Fibroblast of peridontal ligament (primary cell): Measurements from ENCODE around the gene VSIR.

Source experiments
- DNase-seq: peaks from one replicate; pipeline ENCODE4 v3.0.0-alpha.2; 2010; ENCODE audit errors: extremely low read depth

VSIR gene

DNA sequence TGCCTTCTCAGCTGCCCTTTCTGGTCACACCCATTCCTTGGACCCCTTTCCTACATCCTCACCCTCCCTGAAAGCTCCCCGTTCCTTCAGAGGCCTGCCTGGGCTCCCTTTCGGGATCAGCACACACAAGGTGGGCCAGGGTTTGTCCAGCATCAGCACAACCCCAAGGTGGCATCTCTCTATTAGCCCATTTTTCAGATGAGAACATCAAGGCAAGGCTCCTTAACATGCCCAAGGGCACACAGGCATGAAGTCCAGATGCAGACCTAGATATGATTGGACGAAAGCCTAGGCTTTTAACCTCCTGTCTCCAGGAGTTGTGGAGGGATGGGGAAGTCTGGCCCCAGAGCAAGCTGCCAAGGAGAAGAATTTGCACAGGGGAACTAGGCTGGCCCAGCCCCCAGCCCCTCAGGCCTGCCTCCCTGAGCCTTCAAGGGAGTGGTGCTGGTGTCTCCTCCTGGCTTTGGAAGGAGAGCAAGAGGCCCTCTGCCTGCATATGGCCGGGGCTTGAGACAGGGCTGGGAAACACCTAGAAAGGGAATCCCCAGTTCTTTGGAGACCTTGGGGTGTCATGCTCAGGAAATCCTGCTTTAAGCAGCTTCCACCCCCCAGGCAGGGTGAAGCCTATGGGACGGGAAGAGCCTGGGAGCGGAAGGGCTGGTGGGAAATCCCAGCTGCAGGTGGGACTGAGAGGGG, 9.0 kb upstream of the VSIR start:
- no peak for DNase-seq

- no peak for DNase-seq
Observed at GRCh38 chr10:71780719-71781118, 7.4 kb upstream of the VSIR start.

GRCh38 chr10:71780156-71780555, 6.8 kb upstream of the VSIR start:
- no peak for DNase-seq

GRCh38 chr10:71779641-71780040, 6.3 kb upstream of the VSIR start:
- no peak for DNase-seq

DNA sequence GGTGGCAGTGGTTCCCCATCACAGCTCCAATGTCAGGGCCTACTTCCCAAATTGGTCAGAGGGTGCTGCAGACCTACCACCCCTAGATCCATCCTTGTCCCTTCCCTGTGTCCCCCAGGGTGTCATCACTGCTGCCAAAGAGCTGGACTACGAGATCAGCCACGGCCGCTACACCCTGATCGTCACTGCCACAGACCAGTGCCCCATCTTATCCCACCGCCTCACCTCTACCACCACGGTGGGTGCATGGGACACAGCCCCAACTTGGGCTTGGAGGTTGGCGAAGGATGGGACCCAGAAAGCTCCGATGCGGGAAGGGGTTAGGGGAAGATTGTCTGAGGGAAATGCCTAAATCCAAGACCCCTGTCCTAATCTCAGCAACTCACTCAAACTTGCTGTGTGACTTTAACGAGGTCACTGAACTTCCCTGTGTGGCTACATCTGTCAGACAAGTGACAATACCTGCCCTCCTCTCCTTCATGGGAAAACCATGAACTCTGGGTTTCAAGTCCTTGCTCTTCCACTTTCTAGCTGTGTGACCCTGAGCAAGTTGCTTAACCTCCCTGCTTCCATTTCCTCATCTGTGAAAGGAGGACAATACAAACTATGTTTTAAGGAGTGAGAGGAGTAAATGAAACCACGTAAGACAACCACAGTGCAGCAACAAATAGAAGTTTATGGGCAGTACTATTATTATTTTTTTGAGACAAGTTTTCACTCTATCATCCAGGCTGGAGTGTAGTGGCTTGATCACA, 4.9 kb upstream of the VSIR start:
- no peak for DNase-seq

GRCh38 chr10:71777213-71777985, 4.1 kb upstream of the VSIR start:
- DNase-seq, result no peak

DNA sequence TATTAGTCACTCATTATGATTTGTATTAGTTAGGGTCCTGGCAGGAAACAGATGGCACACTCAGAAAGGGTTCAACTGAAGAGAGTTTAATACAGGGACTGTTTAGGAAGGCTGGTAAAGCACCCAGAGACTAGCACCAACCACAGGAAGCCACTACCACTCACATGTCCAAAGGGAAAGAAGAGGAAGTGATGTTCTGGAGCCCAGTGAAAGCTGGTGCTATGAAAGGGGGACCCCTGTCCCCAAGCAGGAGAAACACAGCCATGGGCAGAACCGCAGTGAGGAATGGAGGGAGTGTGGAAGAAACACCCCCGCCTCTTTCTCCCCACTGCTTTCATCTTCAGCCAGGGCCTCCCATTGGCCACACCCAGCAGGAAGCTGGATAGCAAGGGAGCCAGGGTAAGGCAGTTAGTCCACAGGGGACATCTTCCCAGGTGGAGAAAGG, 3.2 kb upstream of the VSIR start:
- DNase-seq, result no peak

DNA sequence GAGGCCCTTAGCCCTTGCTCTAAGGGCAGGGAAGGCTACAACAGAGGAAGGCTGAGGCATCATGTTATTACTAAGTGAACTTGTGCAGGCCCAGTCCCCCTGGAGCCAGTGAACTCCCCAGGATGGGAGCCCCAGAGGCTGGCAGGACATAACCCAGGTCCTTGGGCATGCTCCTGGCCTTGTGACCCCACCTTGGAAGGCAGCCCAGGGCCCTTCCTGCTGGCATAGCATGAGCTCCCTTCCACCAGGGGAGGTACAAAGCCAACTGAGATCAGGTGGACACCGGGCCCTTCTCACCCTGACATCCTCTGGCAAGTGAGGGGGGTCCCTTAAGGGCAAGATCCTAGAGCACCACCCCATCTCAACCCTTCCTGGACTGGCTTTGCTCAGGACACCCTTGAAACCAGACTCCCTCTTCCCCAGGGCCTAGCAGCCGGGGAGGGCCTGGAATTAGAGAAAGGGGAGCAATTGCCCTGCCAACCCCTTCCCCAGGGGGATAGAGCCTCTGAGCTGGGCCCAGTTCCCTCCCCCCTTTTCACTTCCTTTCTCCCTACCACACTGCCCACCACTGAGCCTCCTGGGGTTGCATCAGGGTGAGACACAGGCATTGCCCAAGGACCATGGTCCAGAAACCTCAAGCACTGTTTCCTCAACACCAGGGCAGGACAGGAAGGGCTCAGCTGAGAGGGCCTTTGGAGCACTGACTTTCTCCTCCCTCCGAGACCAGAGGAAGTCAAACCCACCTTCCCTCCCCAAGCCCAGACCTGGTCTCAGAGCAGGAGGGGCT, 1.8 kb upstream of the VSIR start:
- no peak for DNase-seq

DNA sequence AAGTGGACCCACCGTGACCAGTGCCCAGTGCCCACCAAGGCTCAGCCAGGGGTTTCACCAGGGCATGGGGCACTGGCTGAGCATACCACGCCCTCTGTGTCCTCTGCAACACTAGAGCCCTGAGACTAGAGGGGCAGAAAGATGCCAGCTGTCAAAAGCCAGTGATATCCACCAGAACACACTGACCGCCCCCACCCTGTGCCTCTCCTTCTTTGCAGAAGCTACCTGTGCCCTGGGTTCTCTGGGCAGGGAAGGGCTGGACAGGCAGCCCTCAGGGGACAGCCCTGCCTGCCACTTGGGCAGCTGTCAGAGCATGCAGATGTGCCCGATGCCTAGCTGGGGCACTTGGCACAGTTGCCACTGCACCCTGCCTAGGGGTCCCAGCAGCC, 494 bp downstream of the VSIR start:
- no peak for DNase-seq

GRCh38 chr10:71771821-71772617, 1.3 kb downstream of the VSIR start:
- peak; percentile 78 for DNase-seq

DNA sequence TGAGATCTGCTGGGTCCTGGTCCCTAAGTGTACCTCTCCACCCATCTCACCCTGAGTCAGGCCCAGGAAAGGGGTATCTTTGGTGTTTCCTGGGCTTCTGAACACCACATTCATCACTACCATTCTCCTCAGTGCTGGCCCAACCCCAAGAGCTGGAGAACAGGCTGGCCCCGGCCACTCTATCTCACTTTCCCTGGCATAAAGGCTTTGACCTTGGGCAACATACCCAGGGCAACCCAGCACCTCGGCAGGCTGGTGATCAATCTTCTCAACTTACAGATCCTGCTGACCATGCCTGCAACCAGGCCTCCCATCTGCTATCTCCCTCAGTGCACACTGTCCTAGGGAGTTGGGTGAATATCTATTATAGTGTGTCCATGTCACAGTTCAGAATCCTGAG, 2.1 kb downstream of the VSIR start:
- no peak for DNase-seq

GRCh38 chr10:71770789-71771188, 2.5 kb downstream of the VSIR start:
- no peak for DNase-seq

DNA sequence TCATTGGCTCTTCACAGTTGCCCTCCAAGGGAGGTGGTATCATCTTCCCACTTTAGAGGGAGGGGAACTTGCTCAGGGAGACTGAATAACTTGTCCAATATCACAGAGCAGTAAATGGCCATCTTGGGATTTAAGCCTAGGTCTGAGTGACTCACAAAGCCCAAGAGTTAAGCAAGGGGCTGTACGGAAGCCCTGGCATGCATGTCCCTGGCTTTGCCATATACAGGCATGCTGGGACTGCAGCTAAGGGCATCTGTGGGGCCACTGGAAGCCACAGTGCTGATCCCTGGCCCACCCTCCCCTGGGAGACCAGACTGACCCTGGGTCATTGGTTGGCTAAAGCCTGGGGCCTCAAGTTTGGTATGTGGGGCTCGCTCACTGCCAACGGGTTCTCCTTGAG, 3.1 kb downstream of the VSIR start:
- DNase-seq, result peak; percentile 32

DNA sequence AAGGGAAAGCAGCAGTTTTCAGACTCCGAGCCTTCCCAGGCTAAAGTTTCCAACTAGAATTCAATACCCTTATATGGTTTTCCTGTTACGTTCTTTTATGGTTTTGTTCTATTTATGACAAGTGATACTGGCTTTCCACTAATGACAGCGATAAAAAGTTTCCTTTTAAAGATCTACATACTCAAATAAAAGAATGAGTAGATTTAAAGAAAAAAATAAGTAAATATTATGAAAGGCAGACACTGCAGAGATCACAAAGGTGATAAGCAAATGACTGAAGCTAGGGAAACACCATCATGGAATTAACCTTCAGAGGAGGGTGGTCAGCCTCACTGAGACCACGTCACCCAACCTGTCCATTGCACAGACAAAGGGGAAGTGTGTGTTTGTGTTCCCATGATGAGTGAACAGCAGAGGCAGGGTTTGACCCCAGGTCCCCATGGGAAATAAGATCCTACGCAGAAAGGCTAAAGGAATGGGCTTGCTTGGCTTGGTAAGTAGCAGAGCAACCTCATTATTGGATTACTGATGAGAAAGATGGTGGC, 4.0 kb downstream of the VSIR start:
- DNase-seq, result peak; percentile 42

DNA sequence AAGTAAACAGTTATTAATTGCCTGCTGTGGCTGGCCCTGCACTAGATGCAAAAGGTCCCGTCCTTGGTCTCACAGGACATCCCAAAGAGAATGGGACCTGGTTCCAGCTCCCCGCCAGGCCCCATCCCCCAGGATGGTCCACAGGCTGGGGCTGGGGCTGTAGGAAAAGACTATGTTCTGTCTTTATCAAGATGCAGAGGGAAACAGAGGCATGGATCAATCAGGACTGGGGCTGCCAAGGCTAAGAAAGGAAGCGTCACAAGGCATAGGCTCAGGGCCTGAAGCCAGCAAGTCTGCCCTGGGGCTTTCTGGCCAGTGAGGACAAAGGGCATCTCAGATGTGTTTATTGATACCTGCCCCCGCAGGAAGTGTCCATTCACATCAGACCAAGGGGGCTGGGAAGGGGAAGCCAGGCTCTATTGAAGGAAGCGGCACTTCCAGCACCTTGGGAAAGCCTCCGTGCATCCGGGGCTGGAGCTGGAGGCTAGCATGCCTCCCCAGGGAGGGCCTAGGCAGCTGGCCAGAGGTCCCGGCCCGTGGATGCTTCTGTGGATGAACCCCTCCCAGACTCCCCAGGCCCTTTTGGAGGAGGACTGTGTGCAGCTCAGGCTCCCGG, 5.8 kb downstream of the VSIR start:
- peak; percentile 34 for DNase-seq

- peak; percentile 92 for DNase-seq
Observed at GRCh38 chr10:71766717-71767419, 6.5 kb downstream of the VSIR start.

GRCh38 chr10:71765906-71766716, 7.2 kb downstream of the VSIR start:
- DNase-seq, result no peak

DNA sequence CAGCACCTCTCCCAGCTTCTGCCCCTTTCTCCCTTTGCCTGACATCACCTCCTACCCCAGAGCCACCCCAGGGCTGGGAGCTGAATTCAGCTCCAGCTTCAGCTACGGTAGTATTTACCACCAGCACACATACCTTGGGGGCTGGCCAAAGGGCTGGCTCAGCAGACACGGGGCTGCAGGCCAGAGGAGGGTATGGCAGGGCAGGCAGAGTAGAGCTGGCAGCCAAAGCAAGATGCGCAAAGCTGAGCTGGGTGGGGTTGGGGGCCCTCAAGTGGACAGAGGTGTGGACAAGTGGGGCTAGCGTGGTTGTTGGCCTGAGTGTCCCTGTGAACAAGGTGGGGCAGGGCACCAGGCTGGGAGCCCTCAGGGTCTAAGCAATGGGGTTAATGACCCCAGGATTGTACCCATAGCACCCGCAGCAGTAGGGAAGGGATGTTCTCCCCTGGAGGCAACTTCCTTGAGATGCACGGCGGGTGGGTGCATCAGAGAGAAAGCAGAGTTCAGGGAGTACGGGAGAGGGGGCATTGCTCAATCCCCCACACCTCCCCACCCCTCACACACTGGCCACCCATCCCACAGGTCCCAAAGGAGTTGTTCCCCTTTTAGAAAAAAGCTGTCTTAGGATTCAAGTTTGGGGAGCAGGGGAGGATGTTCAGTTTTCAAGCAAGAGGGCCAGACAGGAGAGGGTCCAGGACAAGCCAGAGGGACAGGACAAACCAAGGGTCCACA, 8.0 kb downstream of the VSIR start:
- DNase-seq, result peak; percentile 43
